T-helper 1 cell (primary cell): ENCODE results near the gene CEBPZ.

ENCODE experiments used
- DNase-seq, 5 donors: peaks; one replicate each; pipeline ENCODE4 v3.0.0-alpha.2; 2012 to 2020

Gene CEBPZ

GRCh38 chr2:37180006-37180639 lies 51.3 kb downstream of the CEBPZ start:
- no peak for DNase-seq

DNA sequence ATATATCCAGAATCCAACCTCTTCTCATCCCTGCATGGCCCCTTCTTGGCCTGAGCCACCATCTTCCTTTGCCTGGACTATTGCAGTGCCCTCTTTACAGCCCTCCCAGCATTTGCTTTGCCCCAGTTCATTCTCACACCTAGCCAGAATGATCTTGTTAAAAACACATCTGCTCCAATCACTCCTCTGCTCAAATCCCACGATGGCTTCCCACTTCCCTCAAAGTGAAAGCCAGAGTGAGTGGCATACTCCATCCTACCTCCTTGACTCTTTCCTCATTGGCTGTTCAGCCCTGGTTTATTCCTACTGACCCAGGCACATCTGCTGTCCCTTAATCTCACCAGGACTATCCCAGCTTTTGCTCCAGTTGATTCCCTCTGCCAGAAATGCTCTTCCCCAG lies 57.7 kb downstream of the CEBPZ start:
- DNase-seq, result no peak

- no peak for DNase-seq
Measured at GRCh38 chr2:37171624-37171950, 59.8 kb downstream of the CEBPZ start.

GRCh38 chr2:37168217-37168981 lies 63.0 kb downstream of the CEBPZ start:
- DNase-seq, result peak in 1 of 5 donors; percentile 41

DNA sequence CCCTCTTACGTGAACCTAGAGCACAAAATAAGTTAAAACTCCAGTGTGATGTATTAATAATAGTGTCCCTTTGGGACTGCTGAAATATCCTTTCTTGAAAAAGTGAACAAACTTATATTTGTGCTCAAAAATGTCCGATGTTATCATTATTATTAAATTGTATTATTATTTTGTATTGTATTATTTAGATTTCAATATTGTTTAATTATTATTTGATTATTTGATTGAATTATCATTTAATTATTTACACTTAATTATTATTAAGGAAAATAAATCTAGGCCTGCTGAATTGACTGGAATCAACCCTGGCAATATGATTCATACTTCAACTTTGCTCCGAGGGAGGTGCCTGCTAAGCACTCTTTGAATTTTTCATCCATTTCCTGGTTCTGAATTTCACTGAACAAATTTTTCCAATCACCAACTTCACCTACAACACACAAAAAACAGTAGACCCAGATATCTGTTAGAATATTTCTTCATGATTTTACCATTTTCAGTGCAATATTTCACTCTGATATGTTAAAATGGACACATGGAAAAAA lies 63.7 kb downstream of the CEBPZ start:
- DNase-seq, result no peak

- no peak for DNase-seq
Measured at GRCh38 chr2:37164757-37165156, 66.6 kb downstream of the CEBPZ start.

DNA sequence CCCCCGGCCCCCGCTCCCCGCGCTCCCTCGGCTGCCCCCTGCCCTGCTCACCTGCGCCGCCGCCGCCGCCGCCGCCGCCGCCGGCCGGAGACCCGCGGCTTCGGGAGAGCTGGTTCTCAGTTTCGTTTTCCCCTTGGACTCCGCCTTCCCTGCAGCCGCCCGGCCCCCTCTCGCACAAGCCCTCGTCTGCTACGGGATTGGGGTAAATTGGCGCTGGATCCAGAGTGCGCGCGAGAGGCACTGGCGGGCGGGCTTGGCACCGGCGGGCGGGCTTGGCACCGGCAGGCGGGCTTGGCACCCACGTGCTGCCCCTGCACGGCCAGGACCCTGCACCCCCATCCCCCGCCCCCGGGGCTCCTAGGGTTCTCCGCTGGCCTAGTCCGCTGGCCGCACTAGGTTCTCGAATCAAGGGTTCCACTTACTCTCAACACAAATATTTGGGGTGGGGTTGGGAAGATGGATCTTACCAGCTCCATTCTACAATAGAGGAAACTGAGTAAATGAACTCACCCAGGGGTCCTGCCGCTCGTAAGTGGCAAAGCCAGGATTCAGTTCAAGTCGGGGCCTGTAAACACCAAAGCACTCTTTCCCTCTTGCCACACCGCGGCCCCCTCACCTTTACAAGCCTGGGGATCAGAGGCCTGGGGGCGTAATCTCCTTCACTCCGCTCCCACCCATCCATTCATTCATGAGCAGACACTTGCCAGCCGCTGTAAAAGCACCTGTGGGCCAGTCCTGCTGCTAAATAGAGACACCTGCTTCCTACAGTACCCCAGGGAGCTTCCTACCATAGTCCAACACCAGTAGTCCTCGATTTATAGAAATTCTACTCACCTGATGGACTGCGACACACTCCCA lies 74.3 kb downstream of the CEBPZ start, which contains the start of gene EIF2AK2:
TSS of gene EIF2AK2 (minus strand) at position 124 of the 858 bp plus-strand sequence. CDS start 9,174 bp downstream, outside the sequence.
- DNase-seq, result peak; percentile 65 to 79 (median 79)

DNA sequence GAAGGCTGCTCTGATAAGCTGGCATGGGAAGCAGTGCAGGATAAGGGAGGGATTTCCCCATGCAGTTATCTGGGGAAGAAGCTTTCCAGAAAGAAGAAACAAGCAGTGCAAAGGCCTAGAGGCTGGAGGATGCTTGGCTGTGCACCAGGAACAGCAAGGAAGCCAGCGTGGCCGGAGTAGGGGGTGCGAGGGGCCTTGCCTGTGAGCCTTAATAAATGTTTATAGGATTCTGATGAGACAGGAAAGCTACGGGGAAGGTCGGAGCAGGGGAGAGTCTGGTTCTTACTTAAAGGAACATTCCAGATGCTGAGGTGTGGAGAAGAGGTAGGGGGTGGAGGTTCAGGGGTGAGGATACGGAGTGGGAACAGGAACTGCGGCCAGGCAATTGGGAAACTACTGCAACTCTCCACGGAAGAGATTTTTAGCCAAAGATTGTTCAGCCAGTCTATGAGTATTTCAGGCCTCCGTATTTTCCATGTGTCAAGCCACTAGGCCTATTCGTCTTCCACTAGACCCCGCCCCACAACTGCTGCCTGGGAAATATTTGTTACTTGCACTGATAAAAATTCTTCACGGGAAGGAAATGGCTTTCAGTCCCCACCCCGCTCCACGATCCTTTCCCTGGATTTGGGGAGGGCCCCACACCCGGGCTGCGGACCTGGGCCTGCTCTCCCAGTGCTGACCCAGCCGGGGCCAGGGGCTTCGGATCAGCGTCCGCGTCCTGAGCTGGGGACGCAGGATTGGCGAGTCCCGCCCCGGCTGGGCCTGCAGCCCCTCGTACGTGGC lies 75.1 kb downstream of the CEBPZ start:
- peak in 2 of 5 donors; percentile 14 to 19 for DNase-seq

DNA sequence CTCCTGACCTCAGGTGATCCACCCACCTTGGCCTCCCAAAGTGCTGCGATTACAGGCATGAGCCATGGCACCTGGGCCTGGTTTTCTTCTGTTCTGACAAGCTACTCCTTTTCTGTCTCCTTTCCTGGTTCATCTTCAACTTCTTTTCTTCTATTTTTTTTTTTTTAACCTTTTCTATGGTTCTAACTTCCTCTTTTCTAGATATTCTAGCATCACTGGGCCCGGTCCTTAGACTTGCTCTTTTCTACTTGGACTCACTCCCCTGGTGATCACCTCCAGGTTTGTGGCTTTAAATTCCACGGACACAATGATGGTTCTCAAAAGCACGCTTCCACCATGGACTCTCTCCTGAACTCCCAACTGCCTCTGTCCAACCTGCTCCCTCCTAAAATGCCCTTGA lies 76.6 kb downstream of the CEBPZ start:
- no peak for DNase-seq

- DNase-seq, result no peak
Measured at GRCh38 chr2:37153224-37153623, 78.2 kb downstream of the CEBPZ start.
